ENCODE measurements around the gene CSRP2. TPM values are rescaled to one million over a fixed set of nuclear protein-coding genes. Genes with fewer than 3 reads are reported as not detected.

The CSRP2 gene
- total RNA-seq, 4 donors from 2014 or later, result 1.9 to 9.6 (median 8.3) TPM

GRCh38 chr12:76896274-76896673, 17.5 kb upstream of the CSRP2 start:
- H3K36me3 ChIP-seq, result no peaks in the 10 kb centered on the region
- DNase-seq, result no peak
- intact Hi-C loops (cut with DNase I; ENCODE audit: low total_unique reads) (no loop called here), in situ Hi-C loops (cut with MboI; ENCODE audit: low pct_ligation_motif_present in 1 of 4, low pct_unique_long_range_greater_than_20kb in 1 of 4, low sequenced_read_pairs in 3 of 4) (no loop called here)
- no peak overlapping the region for H3K4me3 ChIP-seq
- TF ChIP-seq POLR2AphosphoS5 (IDR thresholded peaks at IDR 0.05) (no peak), CTCF (IDR thresholded peaks at IDR 0.05) (no peak), POLR2A (IDR thresholded peaks at IDR 0.05) (no peak), EP300 (IDR thresholded peaks at IDR 0.05; ENCODE audit: low read depth) (no peak)
- H3K27me3 ChIP-seq, result no peaks in the 10 kb centered on the region
- H3K27ac ChIP-seq, result no peak overlapping the region
- H3K9me3 ChIP-seq, result no peaks in the 10 kb centered on the region
- WGBS, 2 donors (ENCODE audit: low coverage in 1 of 2), result 88% methylated on average over 1 of the region's 1 CpG; no CpG with 5 or more reads in 1 of the 2 donors
- H3K4me1 ChIP-seq, result peaks cover 0 to 3% (median 0%) of the 10 kb centered on the region in 4 donors

- DNase-seq, result no peak
- H3K27ac ChIP-seq, result no peak overlapping the region
- intact Hi-C loops (cut with DNase I; ENCODE audit: low total_unique reads), result no loop called here
- H3K4me3 ChIP-seq, result no peak overlapping the region
- H3K27me3 ChIP-seq, result no peaks in the 10 kb centered on the region
- no peaks in the 10 kb centered on the region for H3K36me3 ChIP-seq
- TF ChIP-seq POLR2AphosphoS5 (IDR thresholded peaks at IDR 0.05) (no peak), CTCF (IDR thresholded peaks at IDR 0.05) (no peak), POLR2A (IDR thresholded peaks at IDR 0.05) (no peak), EP300 (IDR thresholded peaks at IDR 0.05; ENCODE audit: low read depth) (no peak)
- 95 to 100% methylated on average over 1 to 5 of the region's 5 CpGs for WGBS, 2 donors (ENCODE audit: low coverage in 1 of 2)
- peaks cover 0 to 3% (median 0%) of the 10 kb centered on the region in 4 donors for H3K4me1 ChIP-seq
- no peaks in the 10 kb centered on the region for H3K9me3 ChIP-seq
- in situ Hi-C loops (cut with MboI; ENCODE audit: low pct_ligation_motif_present in 1 of 4, low pct_unique_long_range_greater_than_20kb in 1 of 4, low sequenced_read_pairs in 3 of 4), result no loop called here
These were observed 17.0 kb upstream of the CSRP2 start for GRCh38 chr12:76895796-76896195.

- Histone ChIP-seq H3K4me3 (no peak overlapping the region), H3K9me3 (no peaks in the 10 kb centered on the region), H3K4me1 (no peaks in the 10 kb centered on the region), H3K27ac (no peak overlapping the region), H3K27me3 (no peaks in the 10 kb centered on the region), H3K36me3 (no peaks in the 10 kb centered on the region)
- intact Hi-C loops (cut with DNase I; ENCODE audit: low total_unique reads), result no loop called here
- no peak for DNase-seq
- in situ Hi-C loops (cut with MboI; ENCODE audit: low pct_ligation_motif_present in 1 of 4, low pct_unique_long_range_greater_than_20kb in 1 of 4, low sequenced_read_pairs in 3 of 4), result no loop called here
- WGBS, 2 donors (ENCODE audit: low coverage in 1 of 2), result 79 to 91% methylated on average over 3 of the region's 3 CpGs
- no peak for TF ChIP-seq POLR2A (IDR thresholded peaks at IDR 0.05)
- TF ChIP-seq CTCF (IDR thresholded peaks at IDR 0.05), result no peak
- TF ChIP-seq POLR2AphosphoS5 (IDR thresholded peaks at IDR 0.05), result no peak
- TF ChIP-seq EP300 (IDR thresholded peaks at IDR 0.05; ENCODE audit: low read depth), result no peak
These were observed 12.8 kb upstream of the CSRP2 start for GRCh38 chr12:76891609-76892008.

- Histone ChIP-seq H3K27ac (no peak overlapping the region), H3K9me3 (no peaks in the 10 kb centered on the region), H3K36me3 (no peaks in the 10 kb centered on the region), H3K27me3 (no peaks in the 10 kb centered on the region), H3K4me1 (no peaks in the 10 kb centered on the region), H3K4me3 (no peak overlapping the region)
- TF ChIP-seq POLR2AphosphoS5 (IDR thresholded peaks at IDR 0.05) (no peak), POLR2A (IDR thresholded peaks at IDR 0.05) (no peak), CTCF (IDR thresholded peaks at IDR 0.05) (no peak), EP300 (IDR thresholded peaks at IDR 0.05; ENCODE audit: low read depth) (no peak)
- WGBS, 2 donors (ENCODE audit: low coverage in 1 of 2), result 41 to 42% methylated on average over 8 of the region's 8 CpGs
- intact Hi-C loops (cut with DNase I; ENCODE audit: low total_unique reads) (no loop called here), in situ Hi-C loops (cut with MboI; ENCODE audit: low pct_ligation_motif_present in 1 of 4, low pct_unique_long_range_greater_than_20kb in 1 of 4, low sequenced_read_pairs in 3 of 4) (no loop called here)
- DNase-seq, result no peak
These were observed 11.6 kb upstream of the CSRP2 start for GRCh38 chr12:76890151-76891143.

Measured in transverse colon (tissue), 4 donors.